Right lobe of liver (tissue), 4 donors: Measurements from ENCODE around the gene PARVB.

ENCODE experiments used
- CTCF ChIP-seq, 4 donors: fragments of 200-600 bp in 3 of 4; fragments of 450-650 bp in 1 of 4; IDR thresholded peaks; one replicate each; pipeline versions ENCODE4 v1.5.1 to v1.8.0; 2016 to 2022; ENCODE audit warnings: antibody characterized with exemption in 4 of 4, mild to moderate bottlenecking in 2 of 4
- POLR2A ChIP-seq: fragments of 450-650 bp; IDR thresholded peaks from one replicate; pipeline ENCODE4 v1.6.1; 2017; ENCODE audit warnings: antibody characterized with exemption, mild to moderate bottlenecking
- donor health status: DM: no; HTN: no; CAD: no.
- donor health status: DM: no; HTN: no; CAD: no.
- donor health status: DM: no; HTN: yes; CAD: no.

- no peak for TF ChIP-seq CTCF (IDR thresholded peaks at IDR 0.05)
- TF ChIP-seq POLR2A, result no peak
These were observed 45.5 kb upstream of the PARVB start for GRCh38 chr22:43978558-43978957.
